Natural killer cell (primary cell): ENCODE results near the gene DGKH. TPM values are rescaled to one million over a fixed set of nuclear protein-coding genes. Genes with fewer than 3 reads are reported as not detected.

Experiments used
- ATAC-seq, 3 donors: fragments of 150-1000 bp in 2 of 3; fragments of 200-7000 bp in 1 of 3; cut with Tn5 transposase; 1 replicate in 1 of 3; 2 replicates in 2 of 3; pipeline ENCODE4 v1.10.0; 2021; ENCODE audit warnings: mild to moderate bottlenecking in 2 of 3, moderate library complexity in 2 of 3
- DNase-seq, 2 donors: peaks; one replicate each; pipeline versions ENCODE4 v3.0.0 to v3.0.0-alpha.2; 2013 to 2021; ENCODE audit warnings: mixed read lengths in 1 of 2
- H3K27ac ChIP-seq: one replicate; pipeline ENCODE4 v1.5.1; 2013; ENCODE audit warnings: mild to moderate bottlenecking, low read length
- H3K27me3 ChIP-seq: one replicate; pipeline ENCODE4 v1.6.1; 2013; ENCODE audit warnings: low read length; ENCODE audit not compliant: control insufficient read depth, insufficient read depth
- H3K36me3 ChIP-seq: one replicate; pipeline ENCODE4 v1.6.1; 2013; ENCODE audit warnings: low read length; ENCODE audit not compliant: control insufficient read depth, insufficient read depth
- H3K4me1 ChIP-seq: one replicate; pipeline ENCODE4 v1.6.1; 2013; ENCODE audit warnings: low read length; ENCODE audit not compliant: control insufficient read depth, insufficient read depth
- H3K4me3 ChIP-seq: one replicate; pipeline ENCODE4 v1.5.1; 2013; ENCODE audit warnings: low read length
- H3K9me3 ChIP-seq: one replicate; pipeline ENCODE4 v1.6.1; 2013; ENCODE audit warnings: low read length; ENCODE audit not compliant: control insufficient read depth, insufficient read depth
- H3K27ac Mint-ChIP-seq, 2 donors: one replicate each; pipeline ENCODE4 v1.8.0; 2022; ENCODE audit warnings: mild to moderate bottlenecking in 2 of 2, mixed read lengths in 2 of 2, moderate library complexity in 1 of 2
- H3K27me3 Mint-ChIP-seq, 2 donors: one replicate each; pipeline ENCODE4 v1.8.0; 2022; ENCODE audit warnings: low read depth in 2 of 2, mixed read lengths in 2 of 2
- H3K36me3 Mint-ChIP-seq: one replicate; pipeline ENCODE4 v1.8.0; 2022; ENCODE audit warnings: mixed read lengths
- H3K4me1 Mint-ChIP-seq, 2 donors: one replicate each; pipeline ENCODE4 v1.8.0; 2022; ENCODE audit warnings: mixed read lengths in 2 of 2
- H3K4me3 Mint-ChIP-seq: one replicate; pipeline ENCODE4 v1.8.0; 2022; ENCODE audit warnings: mild to moderate bottlenecking, moderate library complexity, mixed read lengths
- H3K9me3 Mint-ChIP-seq, 2 donors: one replicate each; pipeline ENCODE4 v1.8.0; 2022; ENCODE audit warnings: mixed read lengths in 2 of 2
- WGBS: methylation state at CpG from one replicate; pipeline ENCODE4 v1.1.7; 2013; ENCODE audit warnings: missing lambda C conversion rate; ENCODE audit not compliant: insufficient coverage; 5-methylcytosine and 5-hydroxymethylcytosine counted together
- intact Hi-C: fragments of 100-400 bp; cut with micrococcal nuclease; formaldehyde crosslinking; loops from one replicate; pipeline ENCODE4 v1.14.2; 2022
- total RNA-seq, 4 donors: library from RNA; stranded (reverse); fragments of 120-200 nt in 1 of 4; gene quantifications; one replicate each; pipeline versions ENCODE4 v1.2.3 to v1.2.4, GENCODE V29; 2013 to 2022
- TF ChIP-seq, protein P1 (sequence below): fragments of 200-600 bp; IDR thresholded peaks from one replicate; pipeline ENCODE4 v1.8.0; 2022; ENCODE audit warnings: antibody characterized with exemption

DGKH gene
- total RNA-seq, 3 donors from 2014 or later (not counting 1 experiment from before 2014, with no cell fraction given): 1.1 to 3.4 (median 1.2) TPM

- H3K27ac Mint-ChIP-seq: no peak overlapping the region
- WGBS: 87% methylated on average over 2 of the region's 2 CpGs
- no peaks in the 10 kb centered on the region for H3K27me3 ChIP-seq
- H3K4me1 ChIP-seq: no peaks in the 10 kb centered on the region
- no peaks in the 10 kb centered on the region for H3K9me3 ChIP-seq
- no peaks in the 10 kb centered on the region for H3K36me3 Mint-ChIP-seq
- intact Hi-C loops: no loop called here
- no peaks in the 10 kb centered on the region for H3K4me1 Mint-ChIP-seq
- TF ChIP-seq, protein P1, sequence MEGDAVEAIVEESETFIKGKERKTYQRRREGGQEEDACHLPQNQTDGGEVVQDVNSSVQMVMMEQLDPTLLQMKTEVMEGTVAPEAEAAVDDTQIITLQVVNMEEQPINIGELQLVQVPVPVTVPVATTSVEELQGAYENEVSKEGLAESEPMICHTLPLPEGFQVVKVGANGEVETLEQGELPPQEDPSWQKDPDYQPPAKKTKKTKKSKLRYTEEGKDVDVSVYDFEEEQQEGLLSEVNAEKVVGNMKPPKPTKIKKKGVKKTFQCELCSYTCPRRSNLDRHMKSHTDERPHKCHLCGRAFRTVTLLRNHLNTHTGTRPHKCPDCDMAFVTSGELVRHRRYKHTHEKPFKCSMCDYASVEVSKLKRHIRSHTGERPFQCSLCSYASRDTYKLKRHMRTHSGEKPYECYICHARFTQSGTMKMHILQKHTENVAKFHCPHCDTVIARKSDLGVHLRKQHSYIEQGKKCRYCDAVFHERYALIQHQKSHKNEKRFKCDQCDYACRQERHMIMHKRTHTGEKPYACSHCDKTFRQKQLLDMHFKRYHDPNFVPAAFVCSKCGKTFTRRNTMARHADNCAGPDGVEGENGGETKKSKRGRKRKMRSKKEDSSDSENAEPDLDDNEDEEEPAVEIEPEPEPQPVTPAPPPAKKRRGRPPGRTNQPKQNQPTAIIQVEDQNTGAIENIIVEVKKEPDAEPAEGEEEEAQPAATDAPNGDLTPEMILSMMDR: no peak
- DNase-seq: no peak
- no peaks in the 10 kb centered on the region for H3K9me3 Mint-ChIP-seq
- no peak for ATAC-seq
- H3K27me3 Mint-ChIP-seq: no peaks in the 10 kb centered on the region
- H3K4me3 Mint-ChIP-seq: no peak overlapping the region
- H3K27ac ChIP-seq: no peak overlapping the region
- H3K4me3 ChIP-seq: no peak overlapping the region
- H3K36me3 ChIP-seq: no peaks in the 10 kb centered on the region
These were observed 133.0 kb downstream of the DGKH start for GRCh38 chr13:42181381-42181953.

- no peak overlapping the region for H3K4me3 ChIP-seq
- H3K4me3 Mint-ChIP-seq: no peak overlapping the region
- 91% methylated on average over 6 of the region's 7 CpGs for WGBS
- TF ChIP-seq, protein P1: no peak
- no peaks in the 10 kb centered on the region for H3K36me3 ChIP-seq
- H3K4me1 Mint-ChIP-seq: no peaks in the 10 kb centered on the region
- H3K27me3 ChIP-seq: no peaks in the 10 kb centered on the region
- no peaks in the 10 kb centered on the region for H3K4me1 ChIP-seq
- no peaks in the 10 kb centered on the region for H3K9me3 ChIP-seq
- no peak overlapping the region for H3K27ac ChIP-seq
- intact Hi-C loops: no loop called here
- H3K27me3 Mint-ChIP-seq: no peaks in the 10 kb centered on the region
- ATAC-seq: no peak
- no peaks in the 10 kb centered on the region for H3K36me3 Mint-ChIP-seq
- H3K9me3 Mint-ChIP-seq: no peaks in the 10 kb centered on the region
- H3K27ac Mint-ChIP-seq: no peak overlapping the region
- no peak for DNase-seq
These were observed 140.6 kb downstream of the DGKH start for GRCh38 chr13:42189061-42189460.

- WGBS: 90% methylated on average over 1 of the region's 1 CpG
- Histone ChIP-seq H3K27ac (no peak overlapping the region), H3K36me3 (no peaks in the 10 kb centered on the region), H3K27me3 (no peaks in the 10 kb centered on the region), H3K4me3 (no peak overlapping the region), H3K9me3 (no peaks in the 10 kb centered on the region), H3K4me1 (no peaks in the 10 kb centered on the region)
- TF ChIP-seq, protein P1: no peak
- no peaks in the 10 kb centered on the region for H3K4me1 Mint-ChIP-seq
- H3K9me3 Mint-ChIP-seq: no peaks in the 10 kb centered on the region
- no peak overlapping the region for H3K4me3 Mint-ChIP-seq
- no peaks in the 10 kb centered on the region for H3K36me3 Mint-ChIP-seq
- no peaks in the 10 kb centered on the region for H3K27me3 Mint-ChIP-seq
- ATAC-seq (no peak), DNase-seq (no peak)
- intact Hi-C loops: no loop called here
- H3K27ac Mint-ChIP-seq: no peak overlapping the region
These were observed 142.1 kb downstream of the DGKH start for GRCh38 chr13:42190529-42190928.
